GM23338 (cell line): ENCODE data around the gene FUT8.

ENCODE experiments used
- CREB1 ChIP-seq: fragments of 250-450 bp; sonication (Bioruptor Pico); IDR thresholded peaks from 2 replicates; pipeline ENCODE4 v1.5.0; 2020; ENCODE audit warnings: low read depth, mild to moderate bottlenecking, moderate library complexity
- EZH2 ChIP-seq: fragments of 200-600 bp; sonication (generic); IDR thresholded peaks from one replicate; pipeline ENCODE4 v1.8.0; 2017; ENCODE audit warnings: antibody characterized with exemption, mild to moderate bottlenecking, low read depth; ENCODE audit not compliant: unreplicated experiment
- EZH2phosphoT487 ChIP-seq: fragments of 200-600 bp; sonication (generic); IDR thresholded peaks from one replicate; pipeline ENCODE4 v1.8.1; 2018; ENCODE audit warnings: antibody characterized with exemption; ENCODE audit not compliant: unreplicated experiment
- JUNB ChIP-seq: IDR thresholded peaks from one replicate; pipeline ENCODE4 v1.6.1; 2016; ENCODE audit warnings: antibody characterized with exemption; ENCODE audit not compliant: unreplicated experiment
- NANOG ChIP-seq: IDR thresholded peaks from 2 replicates; pipeline ENCODE4 v1.6.1; 2016; ENCODE audit warnings: antibody characterized with exemption, borderline replicate concordance
- POLR2AphosphoS5 ChIP-seq: IDR thresholded peaks from 2 replicates; pipeline ENCODE4 v1.6.1; 2016; ENCODE audit warnings: antibody characterized with exemption, low read depth
- ZNF331 ChIP-seq: fragments of 250-450 bp; sonication (Bioruptor Pico); IDR thresholded peaks from 2 replicates; pipeline ENCODE4 v1.5.0; 2020; ENCODE audit warnings: low read depth, mild to moderate bottlenecking, moderate library complexity
- TF ChIP-seq, protein P1 (sequence below), 2 experiments: fragments of 200-600 bp in 1 of 2; sonication (generic) in 1 of 2; conservative IDR thresholded peaks; 2 replicates each; pipeline versions ENCODE4 v1.5.1 to v1.6.1; 2016 to 2017; ENCODE audit warnings: antibody characterized with exemption in 2 of 2, low read depth in 2 of 2, mild to moderate bottlenecking in 2 of 2, moderate library complexity in 1 of 2
- TF ChIP-seq, protein P2 (sequence below): IDR thresholded peaks from 2 replicates; pipeline ENCODE4 v1.6.1; 2016; ENCODE audit warnings: antibody characterized with exemption
- TF ChIP-seq, protein P3 (sequence below): IDR thresholded peaks from one replicate; pipeline ENCODE4 v1.6.1; 2018; ENCODE audit warnings: antibody characterized with exemption; ENCODE audit not compliant: unreplicated experiment
- TF ChIP-seq, protein P4 (sequence below): fragments of 250-450 bp; sonication (Bioruptor Pico); IDR thresholded peaks from 2 replicates; pipeline ENCODE4 v1.5.0; 2020; ENCODE audit warnings: mild to moderate bottlenecking, moderate library complexity

DNA sequence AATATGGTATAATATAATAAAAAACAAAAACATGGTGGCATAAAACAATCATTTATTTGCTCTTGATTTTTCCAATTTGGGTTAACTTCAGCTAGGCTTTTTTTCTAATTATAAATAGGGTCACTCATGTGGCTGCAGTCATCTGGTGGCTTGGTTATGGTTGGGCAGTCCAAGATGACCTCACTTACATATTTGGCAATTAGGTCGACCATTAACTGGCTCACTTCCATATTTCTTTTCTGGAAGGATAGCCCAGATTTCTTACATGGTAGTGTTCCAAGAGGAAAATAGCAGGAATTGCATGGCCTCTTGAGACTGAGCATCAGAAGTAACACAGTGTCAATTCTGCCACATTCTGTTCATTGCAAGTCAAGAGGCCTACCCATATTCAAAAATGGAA lies 153.4 kb downstream of the FUT8 start:
- TF ChIP-seq EZH2 (no peak), EZH2phosphoT487 (no peak), POLR2AphosphoS5 (no peak), NANOG (no peak), JUNB (no peak), CREB1 (CRISPR knock-in tag) (no peak), ZNF331 (CRISPR knock-in tag) (no peak)
- TF ChIP-seq, protein P1, sequence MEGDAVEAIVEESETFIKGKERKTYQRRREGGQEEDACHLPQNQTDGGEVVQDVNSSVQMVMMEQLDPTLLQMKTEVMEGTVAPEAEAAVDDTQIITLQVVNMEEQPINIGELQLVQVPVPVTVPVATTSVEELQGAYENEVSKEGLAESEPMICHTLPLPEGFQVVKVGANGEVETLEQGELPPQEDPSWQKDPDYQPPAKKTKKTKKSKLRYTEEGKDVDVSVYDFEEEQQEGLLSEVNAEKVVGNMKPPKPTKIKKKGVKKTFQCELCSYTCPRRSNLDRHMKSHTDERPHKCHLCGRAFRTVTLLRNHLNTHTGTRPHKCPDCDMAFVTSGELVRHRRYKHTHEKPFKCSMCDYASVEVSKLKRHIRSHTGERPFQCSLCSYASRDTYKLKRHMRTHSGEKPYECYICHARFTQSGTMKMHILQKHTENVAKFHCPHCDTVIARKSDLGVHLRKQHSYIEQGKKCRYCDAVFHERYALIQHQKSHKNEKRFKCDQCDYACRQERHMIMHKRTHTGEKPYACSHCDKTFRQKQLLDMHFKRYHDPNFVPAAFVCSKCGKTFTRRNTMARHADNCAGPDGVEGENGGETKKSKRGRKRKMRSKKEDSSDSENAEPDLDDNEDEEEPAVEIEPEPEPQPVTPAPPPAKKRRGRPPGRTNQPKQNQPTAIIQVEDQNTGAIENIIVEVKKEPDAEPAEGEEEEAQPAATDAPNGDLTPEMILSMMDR (conservative IDR thresholded peaks at IDR 0.05; ENCODE audit: low read depth in 2 of 2): no peak
- TF ChIP-seq, protein P2, sequence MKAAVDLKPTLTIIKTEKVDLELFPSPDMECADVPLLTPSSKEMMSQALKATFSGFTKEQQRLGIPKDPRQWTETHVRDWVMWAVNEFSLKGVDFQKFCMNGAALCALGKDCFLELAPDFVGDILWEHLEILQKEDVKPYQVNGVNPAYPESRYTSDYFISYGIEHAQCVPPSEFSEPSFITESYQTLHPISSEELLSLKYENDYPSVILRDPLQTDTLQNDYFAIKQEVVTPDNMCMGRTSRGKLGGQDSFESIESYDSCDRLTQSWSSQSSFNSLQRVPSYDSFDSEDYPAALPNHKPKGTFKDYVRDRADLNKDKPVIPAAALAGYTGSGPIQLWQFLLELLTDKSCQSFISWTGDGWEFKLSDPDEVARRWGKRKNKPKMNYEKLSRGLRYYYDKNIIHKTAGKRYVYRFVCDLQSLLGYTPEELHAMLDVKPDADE: no peak
- TF ChIP-seq, protein P3, sequence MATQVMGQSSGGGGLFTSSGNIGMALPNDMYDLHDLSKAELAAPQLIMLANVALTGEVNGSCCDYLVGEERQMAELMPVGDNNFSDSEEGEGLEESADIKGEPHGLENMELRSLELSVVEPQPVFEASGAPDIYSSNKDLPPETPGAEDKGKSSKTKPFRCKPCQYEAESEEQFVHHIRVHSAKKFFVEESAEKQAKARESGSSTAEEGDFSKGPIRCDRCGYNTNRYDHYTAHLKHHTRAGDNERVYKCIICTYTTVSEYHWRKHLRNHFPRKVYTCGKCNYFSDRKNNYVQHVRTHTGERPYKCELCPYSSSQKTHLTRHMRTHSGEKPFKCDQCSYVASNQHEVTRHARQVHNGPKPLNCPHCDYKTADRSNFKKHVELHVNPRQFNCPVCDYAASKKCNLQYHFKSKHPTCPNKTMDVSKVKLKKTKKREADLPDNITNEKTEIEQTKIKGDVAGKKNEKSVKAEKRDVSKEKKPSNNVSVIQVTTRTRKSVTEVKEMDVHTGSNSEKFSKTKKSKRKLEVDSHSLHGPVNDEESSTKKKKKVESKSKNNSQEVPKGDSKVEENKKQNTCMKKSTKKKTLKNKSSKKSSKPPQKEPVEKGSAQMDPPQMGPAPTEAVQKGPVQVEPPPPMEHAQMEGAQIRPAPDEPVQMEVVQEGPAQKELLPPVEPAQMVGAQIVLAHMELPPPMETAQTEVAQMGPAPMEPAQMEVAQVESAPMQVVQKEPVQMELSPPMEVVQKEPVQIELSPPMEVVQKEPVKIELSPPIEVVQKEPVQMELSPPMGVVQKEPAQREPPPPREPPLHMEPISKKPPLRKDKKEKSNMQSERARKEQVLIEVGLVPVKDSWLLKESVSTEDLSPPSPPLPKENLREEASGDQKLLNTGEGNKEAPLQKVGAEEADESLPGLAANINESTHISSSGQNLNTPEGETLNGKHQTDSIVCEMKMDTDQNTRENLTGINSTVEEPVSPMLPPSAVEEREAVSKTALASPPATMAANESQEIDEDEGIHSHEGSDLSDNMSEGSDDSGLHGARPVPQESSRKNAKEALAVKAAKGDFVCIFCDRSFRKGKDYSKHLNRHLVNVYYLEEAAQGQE: no peak
- TF ChIP-seq, protein P4, sequence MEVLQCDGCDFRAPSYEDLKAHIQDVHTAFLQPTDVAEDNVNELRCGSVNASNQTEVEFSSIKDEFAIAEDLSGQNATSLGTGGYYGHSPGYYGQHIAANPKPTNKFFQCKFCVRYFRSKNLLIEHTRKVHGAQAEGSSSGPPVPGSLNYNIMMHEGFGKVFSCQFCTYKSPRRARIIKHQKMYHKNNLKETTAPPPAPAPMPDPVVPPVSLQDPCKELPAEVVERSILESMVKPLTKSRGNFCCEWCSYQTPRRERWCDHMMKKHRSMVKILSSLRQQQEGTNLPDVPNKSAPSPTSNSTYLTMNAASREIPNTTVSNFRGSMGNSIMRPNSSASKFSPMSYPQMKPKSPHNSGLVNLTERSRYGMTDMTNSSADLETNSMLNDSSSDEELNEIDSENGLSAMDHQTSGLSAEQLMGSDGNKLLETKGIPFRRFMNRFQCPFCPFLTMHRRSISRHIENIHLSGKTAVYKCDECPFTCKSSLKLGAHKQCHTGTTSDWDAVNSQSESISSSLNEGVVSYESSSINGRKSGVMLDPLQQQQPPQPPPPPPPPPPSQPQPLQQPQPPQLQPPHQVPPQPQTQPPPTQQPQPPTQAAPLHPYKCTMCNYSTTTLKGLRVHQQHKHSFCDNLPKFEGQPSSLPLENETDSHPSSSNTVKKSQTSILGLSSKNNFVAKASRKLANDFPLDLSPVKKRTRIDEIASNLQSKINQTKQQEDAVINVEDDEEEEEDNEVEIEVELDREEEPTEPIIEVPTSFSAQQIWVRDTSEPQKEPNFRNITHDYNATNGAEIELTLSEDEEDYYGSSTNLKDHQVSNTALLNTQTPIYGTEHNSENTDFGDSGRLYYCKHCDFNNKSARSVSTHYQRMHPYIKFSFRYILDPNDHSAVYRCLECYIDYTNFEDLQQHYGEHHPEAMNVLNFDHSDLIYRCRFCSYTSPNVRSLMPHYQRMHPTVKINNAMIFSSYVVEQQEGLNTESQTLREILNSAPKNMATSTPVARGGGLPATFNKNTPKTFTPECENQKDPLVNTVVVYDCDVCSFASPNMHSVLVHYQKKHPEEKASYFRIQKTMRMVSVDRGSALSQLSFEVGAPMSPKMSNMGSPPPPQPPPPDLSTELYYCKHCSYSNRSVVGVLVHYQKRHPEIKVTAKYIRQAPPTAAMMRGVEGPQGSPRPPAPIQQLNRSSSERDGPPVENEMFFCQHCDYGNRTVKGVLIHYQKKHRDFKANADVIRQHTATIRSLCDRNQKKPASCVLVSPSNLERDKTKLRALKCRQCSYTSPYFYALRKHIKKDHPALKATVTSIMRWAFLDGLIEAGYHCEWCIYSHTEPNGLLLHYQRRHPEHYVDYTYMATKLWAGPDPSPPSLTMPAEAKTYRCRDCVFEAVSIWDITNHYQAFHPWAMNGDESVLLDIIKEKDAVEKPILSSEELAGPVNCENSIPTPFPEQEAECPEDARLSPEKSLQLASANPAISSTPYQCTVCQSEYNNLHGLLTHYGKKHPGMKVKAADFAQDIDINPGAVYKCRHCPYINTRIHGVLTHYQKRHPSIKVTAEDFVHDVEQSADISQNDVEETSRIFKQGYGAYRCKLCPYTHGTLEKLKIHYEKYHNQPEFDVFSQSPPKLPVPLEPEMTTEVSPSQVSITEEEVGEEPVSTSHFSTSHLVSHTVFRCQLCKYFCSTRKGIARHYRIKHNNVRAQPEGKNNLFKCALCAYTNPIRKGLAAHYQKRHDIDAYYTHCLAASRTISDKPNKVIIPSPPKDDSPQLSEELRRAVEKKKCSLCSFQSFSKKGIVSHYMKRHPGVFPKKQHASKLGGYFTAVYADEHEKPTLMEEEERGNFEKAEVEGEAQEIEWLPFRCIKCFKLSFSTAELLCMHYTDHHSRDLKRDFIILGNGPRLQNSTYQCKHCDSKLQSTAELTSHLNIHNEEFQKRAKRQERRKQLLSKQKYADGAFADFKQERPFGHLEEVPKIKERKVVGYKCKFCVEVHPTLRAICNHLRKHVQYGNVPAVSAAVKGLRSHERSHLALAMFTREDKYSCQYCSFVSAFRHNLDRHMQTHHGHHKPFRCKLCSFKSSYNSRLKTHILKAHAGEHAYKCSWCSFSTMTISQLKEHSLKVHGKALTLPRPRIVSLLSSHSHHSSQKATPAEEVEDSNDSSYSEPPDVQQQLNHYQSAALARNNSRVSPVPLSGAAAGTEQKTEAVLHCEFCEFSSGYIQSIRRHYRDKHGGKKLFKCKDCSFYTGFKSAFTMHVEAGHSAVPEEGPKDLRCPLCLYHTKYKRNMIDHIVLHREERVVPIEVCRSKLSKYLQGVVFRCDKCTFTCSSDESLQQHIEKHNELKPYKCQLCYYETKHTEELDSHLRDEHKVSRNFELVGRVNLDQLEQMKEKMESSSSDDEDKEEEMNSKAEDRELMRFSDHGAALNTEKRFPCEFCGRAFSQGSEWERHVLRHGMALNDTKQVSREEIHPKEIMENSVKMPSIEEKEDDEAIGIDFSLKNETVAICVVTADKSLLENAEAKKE (CRISPR knock-in tag): no peak
